GM21619 (cell line): ENCODE measurements around the gene RASA3.

Experiments used
- ATAC-seq: cut with Tn5 transposase; IDR thresholded peaks from one replicate; pipeline ENCODE4 v1.9.1; 2021; ENCODE audit not compliant: unreplicated experiment

RASA3 gene

GRCh38 chr13:114038900-114039299, 93.5 kb downstream of the RASA3 start:
- no peak for ATAC-seq

GRCh38 chr13:114038211-114038613, 94.2 kb downstream of the RASA3 start:
- no peak for ATAC-seq

GRCh38 chr13:114037674-114038073, 94.7 kb downstream of the RASA3 start:
- ATAC-seq: no peak

- no peak for ATAC-seq
Observed at GRCh38 chr13:114035583-114036531, 96.6 kb downstream of the RASA3 start.

GRCh38 chr13:114035186-114035582, 97.2 kb downstream of the RASA3 start:
- no peak for ATAC-seq

- ATAC-seq: no peak
Observed at GRCh38 chr13:114034481-114034891, 97.9 kb downstream of the RASA3 start.

GRCh38 chr13:114033541-114034315, 98.7 kb downstream of the RASA3 start:
- no peak for ATAC-seq

- ATAC-seq: no peak
Observed at GRCh38 chr13:114032126-114032799, 100.2 kb downstream of the RASA3 start.

GRCh38 chr13:114031631-114032030, 100.8 kb downstream of the RASA3 start:
- no peak for ATAC-seq

- ATAC-seq: no peak
Observed at GRCh38 chr13:114030666-114031610, 101.5 kb downstream of the RASA3 start.

GRCh38 chr13:114029866-114030625, 102.4 kb downstream of the RASA3 start:
- ATAC-seq: no peak

- no peak for ATAC-seq
Observed at GRCh38 chr13:114027826-114028225, 104.6 kb downstream of the RASA3 start.

- ATAC-seq: no peak
Observed at GRCh38 chr13:114027046-114027715, 105.2 kb downstream of the RASA3 start.

- no peak for ATAC-seq
Observed at GRCh38 chr13:114026481-114026880, 105.9 kb downstream of the RASA3 start.

- no peak for ATAC-seq
Observed at GRCh38 chr13:114025714-114026431, 106.5 kb downstream of the RASA3 start.

- ATAC-seq: no peak
Observed at GRCh38 chr13:114025405-114025713, 107.1 kb downstream of the RASA3 start.

GRCh38 chr13:114024603-114025404, 107.6 kb downstream of the RASA3 start:
- peak; percentile 65 for ATAC-seq
